GM23338 (cell line): ENCODE measurements around the gene HNRNPL. TPM values are rescaled to one million over a fixed set of nuclear protein-coding genes. Genes with fewer than 3 reads are reported as not detected.
"Not testable (repeated sequence)": the region's sequence is repeated elsewhere in the genome, so short reads cannot be mapped to it uniquely, and the experiment has no call there.

ENCODE experiments used
- ATAC-seq: fragments of 200-7000 bp; cut with Tn5 transposase; 3 replicates; pipeline ENCODE4 v1.9.1; 2020
- DNase-seq: peaks from one replicate; pipeline ENCODE4 v3.0.0-alpha.2; 2015; ENCODE audit warnings: low spot score
- H2AFZ ChIP-seq: fragments of 200-600 bp; sonication (generic); 2 replicates; pipeline ENCODE4 v1.8.0; 2016; ENCODE audit warnings: antibody characterized with exemption, mild to moderate bottlenecking, moderate library complexity
- H3F3A ChIP-seq: fragments of 200-600 bp; sonication (generic); replicated peaks from 2 replicates; pipeline ENCODE4 v1.8.0; 2017; ENCODE audit warnings: antibody characterized with exemption, mixed run types, low read depth
- H3K27ac ChIP-seq: fragments of 200-600 bp; sonication (generic); 2 replicates; pipeline ENCODE4 v1.6.1; 2016; ENCODE audit warnings: low read depth
- H3K27me3 ChIP-seq: fragments of 200-600 bp; sonication (generic); 2 replicates; pipeline ENCODE4 v1.8.0; 2016; ENCODE audit warnings: mild to moderate bottlenecking, mixed run types, moderate library complexity; ENCODE audit not compliant: insufficient read depth
- H3K36me3 ChIP-seq: fragments of 200-600 bp; sonication (generic); 2 replicates; pipeline ENCODE4 v1.8.0; 2016; ENCODE audit warnings: mild to moderate bottlenecking; ENCODE audit not compliant: insufficient read depth
- H3K4me1 ChIP-seq: fragments of 200-600 bp; sonication (generic); 2 replicates; pipeline ENCODE4 v1.8.0; 2016; ENCODE audit warnings: mild to moderate bottlenecking, moderate library complexity; ENCODE audit not compliant: insufficient read depth
- H3K4me2 ChIP-seq: fragments of 200-600 bp; sonication (generic); 2 replicates; pipeline ENCODE4 v1.7.1; 2017; ENCODE audit warnings: mixed run types
- H3K4me3 ChIP-seq: fragments of 200-600 bp; sonication (generic); 2 replicates; pipeline ENCODE4 v1.6.1; 2016; ENCODE audit warnings: mixed run types
- H3K79me2 ChIP-seq: fragments of 200-600 bp; sonication (generic); replicated peaks from 2 replicates; pipeline ENCODE4 v1.8.0; 2017; ENCODE audit warnings: mild to moderate bottlenecking; ENCODE audit not compliant: insufficient read depth
- H3K9me2 ChIP-seq: fragments of 200-600 bp; sonication (generic); 2 replicates; pipeline ENCODE4 v1.8.0; 2017; ENCODE audit not compliant: insufficient read depth
- H4K20me1 ChIP-seq: fragments of 200-600 bp; sonication (generic); replicated peaks from 2 replicates; pipeline ENCODE4 v1.8.0; 2017; ENCODE audit warnings: mild to moderate bottlenecking; ENCODE audit not compliant: insufficient read depth
- H3K27ac Mint-ChIP-seq: 2 replicates; pipeline ENCODE4 v1.8.0; 2020; ENCODE audit warnings: inconsistent platforms, mild to moderate bottlenecking, moderate library complexity, mixed read lengths
- H3K27me3 Mint-ChIP-seq: 3 replicates; pipeline ENCODE4 v1.8.0; 2022; ENCODE audit warnings: low read depth, mild to moderate bottlenecking, moderate library complexity, mixed read lengths, inconsistent platforms; ENCODE audit not compliant: insufficient read depth, poor library complexity
- H3K36me3 Mint-ChIP-seq: 3 replicates; pipeline ENCODE4 v1.8.0; 2021; ENCODE audit warnings: low read depth, mild to moderate bottlenecking, inconsistent platforms, moderate library complexity, mixed read lengths
- H3K4me1 Mint-ChIP-seq: 3 replicates; pipeline ENCODE4 v1.8.0; 2020; ENCODE audit warnings: mild to moderate bottlenecking, inconsistent platforms, mixed read lengths
- H3K4me3 Mint-ChIP-seq: 3 replicates; pipeline ENCODE4 v1.8.0; 2021; ENCODE audit warnings: moderate library complexity, mild to moderate bottlenecking, inconsistent platforms, mixed read lengths
- H3K9me3 Mint-ChIP-seq: 3 replicates; pipeline ENCODE4 v1.8.0; 2020; ENCODE audit warnings: moderate library complexity, mild to moderate bottlenecking, inconsistent platforms, mixed read lengths
- CREB1 ChIP-seq: fragments of 250-450 bp; sonication (Bioruptor Pico); IDR thresholded peaks from 2 replicates; pipeline ENCODE4 v1.5.0; 2020; ENCODE audit warnings: low read depth, mild to moderate bottlenecking, moderate library complexity
- CTCF ChIP-seq, 2 experiments: fragments of 200-600 bp in 1 of 2; sonication (generic) in 1 of 2; conservative IDR thresholded peaks; 2 replicates each; pipeline versions ENCODE4 v1.5.1 to v1.6.1; 2016 to 2017; ENCODE audit warnings: antibody characterized with exemption in 2 of 2, low read depth in 2 of 2, mild to moderate bottlenecking in 2 of 2, moderate library complexity in 1 of 2
- ETS1 ChIP-seq: IDR thresholded peaks from 2 replicates; pipeline ENCODE4 v1.6.1; 2016; ENCODE audit warnings: antibody characterized with exemption
- EZH2 ChIP-seq: fragments of 200-600 bp; sonication (generic); IDR thresholded peaks from one replicate; pipeline ENCODE4 v1.8.0; 2017; ENCODE audit warnings: antibody characterized with exemption, mild to moderate bottlenecking, low read depth; ENCODE audit not compliant: unreplicated experiment
- EZH2phosphoT487 ChIP-seq: fragments of 200-600 bp; sonication (generic); IDR thresholded peaks from one replicate; pipeline ENCODE4 v1.8.1; 2018; ENCODE audit warnings: antibody characterized with exemption; ENCODE audit not compliant: unreplicated experiment
- JUNB ChIP-seq: IDR thresholded peaks from one replicate; pipeline ENCODE4 v1.6.1; 2016; ENCODE audit warnings: antibody characterized with exemption; ENCODE audit not compliant: unreplicated experiment
- NANOG ChIP-seq: IDR thresholded peaks from 2 replicates; pipeline ENCODE4 v1.6.1; 2016; ENCODE audit warnings: antibody characterized with exemption, borderline replicate concordance
- POLR2AphosphoS5 ChIP-seq: IDR thresholded peaks from 2 replicates; pipeline ENCODE4 v1.6.1; 2016; ENCODE audit warnings: antibody characterized with exemption, low read depth
- STAT1 ChIP-seq: IDR thresholded peaks from one replicate; pipeline ENCODE4 v1.6.1; 2016; ENCODE audit warnings: antibody characterized with exemption; ENCODE audit not compliant: unreplicated experiment
- ZNF114 ChIP-seq: fragments of 250-450 bp; sonication (Bioruptor Pico); IDR thresholded peaks from 2 replicates; pipeline ENCODE4 v1.5.0; 2020; ENCODE audit warnings: mild to moderate bottlenecking, moderate library complexity
- ZNF462 ChIP-seq: fragments of 250-450 bp; sonication (Bioruptor Pico); IDR thresholded peaks from 2 replicates; pipeline ENCODE4 v1.5.0; 2020; ENCODE audit warnings: mild to moderate bottlenecking, moderate library complexity
- polyA plus RNA-seq: library from polyadenylated mRNA; unstranded; fragments of >200 nt; fragmentation: Nextera tagmentation; extraction: Ambion mirVana; gene quantifications from 2 replicates; pipeline ENCODE4 v1.2.1, GENCODE V29; 2016
- total RNA-seq: library from RNA; depleted of rRNA; stranded (reverse); fragments of >200 nt; shearing (Covaris generic); gene quantifications from 2 replicates; pipeline ENCODE4 v1.2.3, GENCODE V29; 2014

Gene HNRNPL
- total and polyA plus RNA-seq, 2 experiments from 2014 or later: 580 to 664 TPM

- no peak for TF ChIP-seq ZNF462
Observed at GRCh38 chr19:38800577-38801347, 49.0 kb downstream of the HNRNPL start (continued).

GRCh38 chr19:38799104-38799503 is 50.7 kb downstream of the HNRNPL start:
- no peak overlapping the region for H2AFZ ChIP-seq
- no peak overlapping the region for H3K27ac ChIP-seq
- no peaks in the 10 kb centered on the region for H3K4me1 ChIP-seq
- no peaks in the 10 kb centered on the region for H3K4me1 Mint-ChIP-seq
- peaks cover 13% of the 10 kb centered on the region; the same call in 1 of the 2 replicates for H3K9me2 ChIP-seq
- no peak for ATAC-seq
- peaks cover 3% of the 10 kb centered on the region; the same call in 1 of the 3 replicates for H3K36me3 Mint-ChIP-seq
- H3K4me2 ChIP-seq: no peak overlapping the region
- peaks cover 5% of the 10 kb centered on the region for H3K27me3 Mint-ChIP-seq
- H3K79me2 ChIP-seq: no peaks in the 10 kb centered on the region
- TF ChIP-seq ZNF114 (CRISPR knock-in tag): no peak
- TF ChIP-seq NANOG: no peak
- TF ChIP-seq JUNB: no peak
- TF ChIP-seq EZH2phosphoT487: no peak
- no peak for TF ChIP-seq CREB1 (CRISPR knock-in tag)
- TF ChIP-seq ETS1: no peak
- TF ChIP-seq STAT1: no peak
- no peak for TF ChIP-seq EZH2
- TF ChIP-seq POLR2AphosphoS5: no peak
- no peak for TF ChIP-seq CTCF (conservative IDR thresholded peaks at IDR 0.05; ENCODE audit: low read depth in 2 of 2)
- no peaks in the 10 kb centered on the region for H4K20me1 ChIP-seq
- H3K4me3 ChIP-seq: no peak overlapping the region
- DNase-seq: no peak
- no peak overlapping the region for H3K27ac Mint-ChIP-seq
- no peaks in the 10 kb centered on the region for H3K36me3 ChIP-seq
- H3K27me3 ChIP-seq: no peaks in the 10 kb centered on the region
- peaks cover 11% of the 10 kb centered on the region for H3K9me3 Mint-ChIP-seq
- H3F3A ChIP-seq: no peaks in the 10 kb centered on the region
- no peak overlapping the region for H3K4me3 Mint-ChIP-seq

- not testable (repeated sequence) for H3K27me3 Mint-ChIP-seq, H3K36me3 Mint-ChIP-seq, ATAC-seq, H3K36me3 ChIP-seq, H3K27ac Mint-ChIP-seq, H3K27ac ChIP-seq, DNase-seq, H2AFZ ChIP-seq, H4K20me1 ChIP-seq, H3K4me1 Mint-ChIP-seq, H3K27me3 ChIP-seq, H3K4me2 ChIP-seq, H3K4me1 ChIP-seq, H3F3A ChIP-seq, H3K79me2 ChIP-seq, H3K4me3 Mint-ChIP-seq, H3K4me3 ChIP-seq
- peaks cover 11% of the 10 kb centered on the region for H3K9me3 Mint-ChIP-seq
- peaks cover 13% of the 10 kb centered on the region; the same call in 1 of the 2 replicates for H3K9me2 ChIP-seq
Observed at GRCh38 chr19:38797781-38798180, 52.0 kb downstream of the HNRNPL start.
